GM19025 (cell line): ENCODE measurements around the gene ALPK3.

Source experiments
- ATAC-seq: cut with Tn5 transposase; IDR thresholded peaks from one replicate; pipeline ENCODE4 v1.9.1; 2021; ENCODE audit warnings: mild to moderate bottlenecking, low read depth, moderate library complexity; ENCODE audit not compliant: unreplicated experiment

Gene ALPK3

DNA sequence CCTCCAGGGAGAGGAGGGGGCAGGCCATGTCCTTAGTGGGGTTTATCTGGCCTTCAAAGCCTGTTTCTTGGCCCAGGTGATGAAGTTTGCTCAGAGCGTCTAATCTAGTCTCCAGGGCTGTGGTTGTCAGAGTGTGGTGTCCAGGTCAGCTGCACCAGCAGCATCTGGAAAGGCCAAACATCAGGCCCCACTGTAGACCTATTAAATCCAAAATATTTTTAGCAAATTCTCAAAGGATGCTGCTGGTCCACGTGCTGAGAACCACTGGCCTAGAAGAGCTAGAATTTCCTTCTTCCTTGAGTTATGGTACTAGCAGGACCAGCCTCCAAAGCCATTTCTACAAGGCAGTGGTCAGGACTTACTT lies 96.2 kb downstream of the ALPK3 start:
- ATAC-seq, result no peak

DNA sequence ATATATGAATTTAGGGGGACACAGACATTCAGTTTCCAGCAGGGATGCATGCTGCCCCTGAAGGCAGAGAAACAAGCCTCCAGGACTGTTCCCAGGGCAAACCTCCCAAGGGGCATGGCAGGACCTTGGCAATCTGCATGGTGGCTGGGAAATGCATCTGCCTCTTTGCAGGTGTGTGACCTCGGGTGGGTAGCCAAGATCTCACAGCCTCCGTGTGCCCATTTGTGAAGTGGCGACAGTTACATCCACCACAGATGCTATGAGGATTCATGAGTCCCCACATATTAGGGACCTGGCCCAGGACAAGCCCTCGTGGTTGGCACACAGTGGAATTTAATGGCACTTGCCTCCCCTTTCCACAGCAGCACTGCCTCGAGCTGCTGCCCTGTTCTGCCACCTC lies 97.2 kb downstream of the ALPK3 start:
- no peak for ATAC-seq

GRCh38 chr15:84914909-84915605 lies 97.9 kb downstream of the ALPK3 start:
- peak; percentile 95 for ATAC-seq

- no peak for ATAC-seq
Observed at GRCh38 chr15:84915606-84915958, 98.4 kb downstream of the ALPK3 start.

GRCh38 chr15:84917452-84917851 lies 100.3 kb downstream of the ALPK3 start:
- no peak for ATAC-seq

GRCh38 chr15:84919106-84919667 lies 102.0 kb downstream of the ALPK3 start:
- no peak for ATAC-seq

DNA sequence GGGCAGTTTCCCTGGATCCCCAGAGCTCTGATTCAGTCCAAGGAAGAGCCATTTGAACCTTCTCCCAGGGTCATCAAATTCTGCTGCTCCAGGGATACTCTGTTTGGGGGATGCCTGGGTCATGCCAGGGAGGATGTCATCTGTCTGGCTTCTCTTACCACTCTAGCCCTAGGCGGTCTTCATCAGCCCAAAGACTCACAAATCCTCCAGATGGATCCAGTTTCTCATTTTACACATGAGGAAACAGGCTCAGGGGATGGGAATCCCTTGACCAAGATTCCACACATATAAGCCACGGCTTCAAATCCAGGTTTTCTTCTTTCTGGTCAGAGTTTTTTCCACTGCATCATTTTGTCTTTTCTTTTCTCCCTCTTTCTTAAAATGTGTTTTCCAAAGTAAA lies 104.0 kb downstream of the ALPK3 start:
- ATAC-seq, result no peak

GRCh38 chr15:84922530-84922929 lies 105.4 kb downstream of the ALPK3 start:
- ATAC-seq, result no peak
